ENCODE results near the gene BRD2.

Gene BRD2

GRCh38 chr6:32949113-32949512 is 19.3 kb upstream of the BRD2 start:
- DNase-seq (ENCODE audit: low spot score): peak; percentile 38

- DNase-seq (ENCODE audit: low spot score): no peak
Measured at GRCh38 chr6:32950010-32950409, 18.4 kb upstream of the BRD2 start.

- no peak for DNase-seq (ENCODE audit: low spot score)
Measured at GRCh38 chr6:32950449-32950848, 17.9 kb upstream of the BRD2 start.

GRCh38 chr6:32952817-32953739 is 15.3 kb upstream of the BRD2 start, which contains the start of gene HLA-DMA:
Gene HLA-DMA (minus strand): TSS chr6:32953097. CDS start chr6:32953036, 61 bp downstream.
- DNase-seq (ENCODE audit: low spot score): peak; percentile 89

GRCh38 chr6:32953775-32954174 is 14.6 kb upstream of the BRD2 start:
- DNase-seq (ENCODE audit: low spot score): no peak

GRCh38 chr6:32954267-32954666 is 14.1 kb upstream of the BRD2 start:
- DNase-seq (ENCODE audit: low spot score): no peak

GRCh38 chr6:32954986-32955802 is 13.2 kb upstream of the BRD2 start:
- DNase-seq (ENCODE audit: low spot score): peak; percentile 19

- no peak for DNase-seq (ENCODE audit: low spot score)
Measured at GRCh38 chr6:32956176-32956575, 12.2 kb upstream of the BRD2 start.

- no peak for DNase-seq (ENCODE audit: low spot score)
Measured at GRCh38 chr6:32960563-32960962, 7.8 kb upstream of the BRD2 start.

- DNase-seq (ENCODE audit: low spot score): no peak
Measured at GRCh38 chr6:32962213-32962826, 6.1 kb upstream of the BRD2 start.

- DNase-seq (ENCODE audit: low spot score): no peak
Measured at GRCh38 chr6:32963866-32964265, 4.5 kb upstream of the BRD2 start.

GRCh38 chr6:32964776-32965175 is 3.6 kb upstream of the BRD2 start:
- DNase-seq (ENCODE audit: low spot score): no peak

- peak; percentile 66 for DNase-seq (ENCODE audit: low spot score)
Measured at GRCh38 chr6:32967151-32968091, 973 bp upstream of the BRD2 start.

GRCh38 chr6:32968867-32969684 is 682 bp downstream of the BRD2 start:
- DNase-seq (ENCODE audit: low spot score): peak; percentile 73

GRCh38 chr6:32969685-32970412 is 1.5 kb downstream of the BRD2 start:
- peak; percentile 89 for DNase-seq (ENCODE audit: low spot score)

- DNase-seq (ENCODE audit: low spot score): peak; percentile 68
Measured at GRCh38 chr6:32970413-32971241, 2.2 kb downstream of the BRD2 start.

GRCh38 chr6:32971242-32971580 is 2.8 kb downstream of the BRD2 start:
- no peak for DNase-seq (ENCODE audit: low spot score)

GRCh38 chr6:32971581-32972352 is 3.4 kb downstream of the BRD2 start:
- peak; percentile 98 for DNase-seq (ENCODE audit: low spot score)

Measured in SW480 (cell line).